H1 (cell line): ENCODE results near the gene VAV2. TPM values are rescaled to one million over a fixed set of nuclear protein-coding genes. Genes with fewer than 3 reads are reported as not detected.

Experiments
- CTCF ChIA-PET: fragments of 300-600 bp; sonication (Branson Sonifier 250); formaldehyde crosslinking; loops from one replicate; lab custom pipeline; 2021; ENCODE audit not compliant: partially characterized antibody; lab: Charles Lee
- POLR2A ChIA-PET: fragments of 300-600 bp; sonication (Branson Sonifier 250); formaldehyde crosslinking; loops from one replicate; lab custom pipeline; 2021; ENCODE audit warnings: inconsistent platforms; ENCODE audit not compliant: partially characterized antibody; lab: Charles Lee
- DNase-seq, 2 experiments: peaks; one replicate each; pipeline versions ENCODE4 v3.0.0 to v3.0.0-alpha.2; 2010 to 2022; ENCODE audit warnings: low spot score in 2 of 2, low read depth in 1 of 2, mixed read lengths in 1 of 2
- FAIRE-seq: peaks from 2 replicates; lab custom pipeline; 2011; peaks lifted over from hg19 to GRCh38; lab: Jason Lieb, UNC
- H2AFZ ChIP-seq: 2 replicates; pipeline ENCODE4 v1.8.1; 2012; ENCODE audit warnings: low read length, inconsistent platforms
- H2AK5ac ChIP-seq: 2 replicates; pipeline ENCODE4 v1.6.1; 2013; ENCODE audit warnings: low read depth, low read length
- H2BK120ac ChIP-seq: replicated peaks from 2 replicates; pipeline ENCODE3; 2013; ENCODE audit warnings: low read depth, low read length, inconsistent platforms
- H2BK12ac ChIP-seq: 2 replicates; pipeline ENCODE4 v1.6.1; 2013; ENCODE audit warnings: low read depth, low read length
- H2BK15ac ChIP-seq: 2 replicates; pipeline ENCODE4 v1.6.1; 2013; ENCODE audit warnings: low read length
- H2BK20ac ChIP-seq: 2 replicates; pipeline ENCODE4 v1.6.1; 2013; ENCODE audit warnings: low read length
- H2BK5ac ChIP-seq: 2 replicates; pipeline ENCODE4 v1.6.1; 2013; ENCODE audit warnings: low read depth, low read length
- H3K14ac ChIP-seq: 2 replicates; pipeline ENCODE4 v1.6.1; 2013; ENCODE audit warnings: inconsistent platforms; ENCODE audit not compliant: insufficient read length
- H3K18ac ChIP-seq: 2 replicates; pipeline ENCODE4 v1.6.1; 2013; ENCODE audit warnings: low read length; ENCODE audit errors: extremely low read depth
- H3K23ac ChIP-seq: 2 replicates; pipeline ENCODE4 v1.6.1; 2013; ENCODE audit warnings: inconsistent platforms; ENCODE audit not compliant: insufficient read length
- H3K23me2 ChIP-seq: 2 replicates; pipeline ENCODE4 v1.6.1; 2013; ENCODE audit warnings: low read depth, low read length
- H3K27ac ChIP-seq: 2 replicates; pipeline ENCODE4 v1.6.1; 2011; ENCODE audit warnings: low read depth, low read length, inconsistent platforms
- H3K27me3 ChIP-seq, 4 experiments: replicated peaks in 1 of 4; 1 replicate in 1 of 4; 2 replicates in 3 of 4; pipeline versions ENCODE4 v1.6.1 to v1.8.1; 2011 to 2013; ENCODE audit warnings: low read length in 3 of 4, mild to moderate bottlenecking in 3 of 4, inconsistent platforms in 2 of 4, mixed read lengths in 2 of 4, moderate library complexity in 1 of 4; ENCODE audit not compliant: control insufficient read depth in 3 of 4, insufficient read depth in 3 of 4; ENCODE audit errors: extremely low read depth in 1 of 4
- H3K36me3 ChIP-seq, 4 experiments: 2 replicates each; pipeline versions ENCODE4 v1.6.1 to v1.8.1; 2011 to 2013; ENCODE audit warnings: mild to moderate bottlenecking in 4 of 4, low read length in 3 of 4, moderate library complexity in 2 of 4, control low read depth in 1 of 4, inconsistent platforms in 1 of 4; ENCODE audit not compliant: insufficient read depth in 4 of 4, control insufficient read depth in 2 of 4
- H3K4ac ChIP-seq: replicated peaks from 2 replicates; pipeline ENCODE3; 2013; ENCODE audit warnings: low read length, low read depth, mixed read lengths, inconsistent platforms; ENCODE audit not compliant: insufficient read length
- H3K4me1 ChIP-seq, 4 experiments: replicated peaks in 1 of 4; 1 replicate in 1 of 4; 2 replicates in 3 of 4; pipeline versions ENCODE4 v1.6.1 to v1.8.1; 2011 to 2013; ENCODE audit warnings: low read length in 3 of 4, inconsistent platforms in 2 of 4, mixed read lengths in 1 of 4; ENCODE audit not compliant: insufficient read depth in 4 of 4, control insufficient read depth in 3 of 4
- H3K4me2 ChIP-seq, 2 experiments: 2 replicates each; pipeline versions ENCODE4 v1.6.1 to v1.8.1; 2011 to 2013; ENCODE audit warnings: low read depth in 2 of 2, low read length in 2 of 2, control low read depth in 1 of 2, inconsistent platforms in 1 of 2, mild to moderate bottlenecking in 1 of 2; ENCODE audit not compliant: insufficient read depth in 1 of 2
- H3K4me3 ChIP-seq, 4 experiments: fragments of 200-600, 300-600 bp in 1 of 4; sonication (generic), shearing (Covaris generic), sonication (Bioruptor Twin) in 1 of 4; 2 replicates each; pipeline versions ENCODE4 v1.5.1 to v1.8.1; 2011 to 2016; ENCODE audit warnings: low read length in 4 of 4, low read depth in 3 of 4, control low read depth in 2 of 4, inconsistent platforms in 2 of 4, mild to moderate bottlenecking in 2 of 4, mixed read lengths in 1 of 4, moderate library complexity in 1 of 4; ENCODE audit not compliant: insufficient read depth in 2 of 4; ENCODE audit errors: extremely low read depth in 1 of 4
- H3K56ac ChIP-seq: replicated peaks from 2 replicates; pipeline ENCODE3; 2013; ENCODE audit warnings: low read depth, mild to moderate bottlenecking, mixed read lengths, low read length, inconsistent platforms; ENCODE audit not compliant: insufficient read length
- H3K79me1 ChIP-seq: 2 replicates; pipeline ENCODE4 v1.6.1; 2013; ENCODE audit warnings: low read depth, low read length, control low read depth
- H3K79me2 ChIP-seq, 2 experiments: 2 replicates each; pipeline versions ENCODE4 v1.6.1 to v1.8.1; 2012 to 2013; ENCODE audit warnings: low read length in 2 of 2, mild to moderate bottlenecking in 2 of 2, inconsistent platforms in 1 of 2; ENCODE audit not compliant: insufficient read depth in 2 of 2, control insufficient read depth in 1 of 2
- H3K9ac ChIP-seq, 4 experiments: replicated peaks in 1 of 4; 1 replicate in 1 of 4; 2 replicates in 3 of 4; pipeline versions ENCODE4 v1.6.1 to v1.8.1; 2011 to 2013; ENCODE audit warnings: low read depth in 3 of 4, low read length in 3 of 4, control low read depth in 2 of 4, mild to moderate bottlenecking in 2 of 4, moderate library complexity in 2 of 4, inconsistent platforms in 1 of 4; ENCODE audit errors: extremely low read depth in 1 of 4
- H3K9me3 ChIP-seq, 2 experiments: 2 replicates each; pipeline versions ENCODE4 v1.6.1 to v1.8.1; 2012 to 2013; ENCODE audit warnings: mild to moderate bottlenecking in 2 of 2, moderate library complexity in 2 of 2, control low read depth in 1 of 2, inconsistent platforms in 1 of 2, low read depth in 1 of 2, low read length in 1 of 2, mixed read lengths in 1 of 2; ENCODE audit not compliant: insufficient read depth in 2 of 2
- H4K20me1 ChIP-seq, 2 experiments: replicated peaks in 1 of 2; 2 replicates each; pipeline versions ENCODE3 to v1.8.1; 2011 to 2013; ENCODE audit warnings: inconsistent platforms in 2 of 2, low read length in 2 of 2, mild to moderate bottlenecking in 1 of 2; ENCODE audit not compliant: insufficient read depth in 2 of 2, control insufficient read depth in 1 of 2
- H4K5ac ChIP-seq: 2 replicates; pipeline ENCODE4 v1.6.1; 2013; ENCODE audit warnings: low read length, low read depth, mixed read lengths, inconsistent platforms; ENCODE audit not compliant: insufficient read length
- H4K8ac ChIP-seq: 2 replicates; pipeline ENCODE4 v1.8.0; 2013; ENCODE audit warnings: mild to moderate bottlenecking, moderate library complexity, low read length, inconsistent platforms; ENCODE audit not compliant: insufficient read depth; ENCODE audit errors: extremely low read depth
- H4K91ac ChIP-seq: replicated peaks from 2 replicates; pipeline ENCODE3; 2013; ENCODE audit warnings: low read length, mixed read lengths, inconsistent platforms; ENCODE audit not compliant: insufficient read length
- CBX5 ChIP-seq: fragments of 300-800, 300-1000 bp; sonication (generic); IDR thresholded peaks from 2 replicates; pipeline ENCODE4 v1.7.1; 2016; ENCODE audit warnings: antibody characterized with exemption, low read length, low read depth
- CHD1 ChIP-seq: IDR thresholded peaks from 2 replicates; pipeline ENCODE4 v1.6.1; 2012; ENCODE audit warnings: low read depth, low read length, improper control_type of control experiment
- CHD2 ChIP-seq: IDR thresholded peaks from 2 replicates; pipeline ENCODE4 v1.6.1; 2012; ENCODE audit warnings: low read length, improper control_type of control experiment
- JUN ChIP-seq: IDR thresholded peaks from 2 replicates; pipeline ENCODE4 v1.6.1; 2011; ENCODE audit warnings: low read depth, mild to moderate bottlenecking, improper control_type of control experiment, low read length
- KDM1A ChIP-seq: fragments of 200-600, 300-600 bp; sonication (generic); IDR thresholded peaks from 2 replicates; pipeline ENCODE4 v1.7.1; 2016; ENCODE audit warnings: mild to moderate bottlenecking, low read length, borderline replicate concordance
- RAD21 ChIP-seq, 2 experiments: IDR thresholded peaks in 1 of 2; conservative IDR thresholded peaks in 1 of 2; 2 replicates each; pipeline ENCODE4 v1.6.1; 2011; ENCODE audit warnings: low read depth in 2 of 2, low read length in 2 of 2, improper control_type of control experiment in 1 of 2, inconsistent platforms in 1 of 2, mild to moderate bottlenecking in 1 of 2, moderate library complexity in 1 of 2
- WGBS, 2 experiments: shearing (Covaris generic) in 1 of 2; methylation state at CpG; one replicate each; pipeline versions ENCODE4 v1.1.6 to v1.1.7; 2013 to 2015; ENCODE audit warnings: low lambda C conversion rate in 2 of 2, mixed read lengths in 2 of 2, inconsistent platforms in 1 of 2, low coverage in 1 of 2, missing lambda C conversion rate in 1 of 2; ENCODE audit not compliant: insufficient replicate concordance in 2 of 2, insufficient coverage in 1 of 2, insufficient read length in 1 of 2; ENCODE audit errors: extremely low coverage in 1 of 2, missing lambda C conversion rate in 1 of 2; 5-methylcytosine and 5-hydroxymethylcytosine counted together
- polyA plus RNA-seq, 7 experiments: library from polyadenylated mRNA; depleted of rRNA in 3 of 7; stranded (reverse) in 5 of 7; unstranded in 2 of 7; fragments of >200 nt in 5 of 7; fragments of 200-250 nt in 2 of 7; gene quantifications; 1 replicate in 5 of 7; 2 replicates in 1 of 7; 4 replicates in 1 of 7; pipeline versions ENCODE4 v1.2.1 to v1.2.3, GENCODE V29; 2011 to 2013; ENCODE audit warnings: missing spikeins in 2 of 7, mixed read lengths in 2 of 7
- total RNA-seq: library from RNA; stranded (reverse); fragmentation: NEBNext Ultra II Directional; extraction: Animal tissue kit (Norgen Biotek cat#: 25700); gene quantifications from 2 replicates; pipeline ENCODE4 v1.2.1, GENCODE V29; 2021

The VAV2 gene
- total and polyA plus RNA-seq, 2 of the 8 experiments (the other 6 are each of a cell fraction or from before 2014, with no cell fraction given) = 13.6 to 37.6 TPM

DNA sequence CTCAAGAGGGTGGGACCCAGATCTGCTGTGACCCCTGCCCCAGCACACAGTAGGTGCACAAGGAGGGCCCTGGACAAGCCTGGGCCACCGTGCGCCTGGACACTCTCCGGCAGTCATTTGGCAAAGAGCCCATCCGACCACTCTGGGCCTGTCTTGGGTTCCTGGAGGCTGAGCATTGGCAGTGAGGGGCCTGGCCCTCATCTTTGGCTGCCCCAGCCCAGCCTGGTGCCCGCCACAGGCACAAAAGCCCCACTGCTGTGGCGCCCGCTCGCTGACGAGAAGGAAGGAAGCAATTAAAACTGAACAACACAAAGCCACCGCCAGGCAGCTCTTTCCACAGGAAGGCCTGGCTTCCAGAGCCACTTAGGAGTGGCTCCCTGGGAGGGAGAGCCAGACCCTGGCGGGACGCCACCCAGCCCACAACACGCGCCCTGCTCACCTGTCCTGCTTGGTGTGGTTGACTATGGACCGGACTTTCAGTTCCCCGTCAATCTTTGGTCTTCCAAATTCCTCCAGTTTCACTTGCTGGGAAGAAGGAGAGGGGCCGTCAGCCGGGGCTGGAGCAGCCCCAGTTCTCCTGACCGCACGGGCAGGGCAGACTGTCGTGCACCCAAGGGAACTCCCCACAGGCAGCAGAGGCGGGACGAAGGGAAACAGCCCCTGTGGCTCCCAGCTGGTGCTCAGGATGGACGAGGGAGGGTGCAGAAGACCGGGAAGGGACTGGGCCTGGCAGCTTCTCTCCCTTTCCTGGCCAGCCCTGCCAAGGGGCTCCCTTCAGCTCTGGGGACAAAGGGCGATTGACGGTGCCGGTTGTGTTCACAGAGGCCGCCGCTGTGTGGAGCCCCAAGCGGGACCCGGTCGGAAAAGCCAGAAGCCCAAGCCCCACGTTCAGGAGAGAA is 203.1 kb downstream of the VAV2 start:
- Histone ChIP-seq H4K8ac (no peak overlapping the region), H3K4me3 (no peak overlapping the region), H4K20me1 (peaks cover 4 to 12% of the 10 kb centered on the region in 2 experiments), H3K27me3 (no peaks in the 10 kb centered on the region), H3K56ac (no peak overlapping the region), H3K4me2 (no peak overlapping the region), H3K9me3 (no peaks in the 10 kb centered on the region), H3K27ac (no peak overlapping the region), H3K14ac (no peak overlapping the region), H3K4ac (no peak overlapping the region), H3K36me3 (peaks cover 0 to 12% (median 2%) of the 10 kb centered on the region in 4 experiments; a peak in 5 of 8 replicates), H4K5ac (no peak overlapping the region), H3K9ac (no peak overlapping the region), H3K79me1 (no peaks in the 10 kb centered on the region; the same call in 1 of the 2 replicates), H3K79me2 (no peaks in the 10 kb centered on the region), H3K23ac (no peak overlapping the region), H3K4me1 (peaks cover 0 to 6% (median 2%) of the 10 kb centered on the region in 4 experiments; a peak in 5 of 7 replicates), H3K18ac (no peak overlapping the region), H3K23me2 (peaks cover 3% of the 10 kb centered on the region; the same call in 1 of the 2 replicates), H2BK12ac (no peak overlapping the region), H2BK20ac (no peak overlapping the region), H2BK120ac (no peak overlapping the region), H2BK15ac (no peak overlapping the region), H2AFZ (no peak overlapping the region), H2AK5ac (no peak overlapping the region), H2BK5ac (no peak overlapping the region), H4K91ac (no peak overlapping the region)
- WGBS, 2 experiments = 91% methylated on average over 21 of the region's 34 CpGs; no CpG with 5 or more reads in 1 of the 2 experiments
- TF ChIP-seq CBX5 (no peak), CHD1 (no peak), KDM1A (no peak), JUN (no peak), CHD2 (no peak), RAD21 (IDR thresholded peaks at IDR 0.05 in 1 of 2, conservative IDR thresholded peaks at IDR 0.05 in 1 of 2; ENCODE audit: low read depth in 2 of 2, low read length in 2 of 2) (no peak)
- no peak for DNase-seq
- FAIRE-seq = no peak
- ChIA-PET POLR2A (no interaction called here), CTCF (interaction anchor here (0.9 to 4.8 kb wide), 7 partner anchors 10 to 205 kb away, joined by 3 to 31 read pairs (median 4); no protein-coding TSS in a partner anchor)
